HG03039 (cell line): ENCODE results near the gene TRIM66.
"Not testable (repeated sequence)": the region's sequence is repeated elsewhere in the genome, so short reads cannot be mapped to it uniquely, and the experiment has no call there.

Experiments used
- ATAC-seq: cut with Tn5 transposase; IDR thresholded peaks from one replicate; pipeline ENCODE4 v1.9.1; 2021; ENCODE audit warnings: mild to moderate bottlenecking, moderate library complexity; ENCODE audit not compliant: unreplicated experiment

Gene TRIM66

DNA sequence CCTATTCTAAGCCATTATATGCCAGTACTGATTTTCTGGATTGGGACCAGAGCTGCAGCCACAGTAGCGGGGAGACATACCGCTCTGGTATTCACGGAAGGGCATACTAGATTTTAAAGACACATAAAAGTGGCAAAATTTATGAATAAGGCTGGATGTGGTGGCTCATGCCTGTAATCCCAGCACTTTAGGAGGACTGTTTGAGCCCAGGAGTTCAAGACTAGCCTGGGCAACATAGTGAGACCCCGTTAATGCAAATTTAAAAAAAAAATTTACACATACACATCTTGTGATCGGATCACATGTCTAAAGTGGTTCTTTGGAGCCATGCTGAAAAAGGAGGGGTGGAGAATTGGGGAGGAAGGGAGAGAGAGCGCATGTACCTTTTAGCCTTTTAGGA is 9.1 kb upstream of the TRIM66 start:
- ATAC-seq = no peak

DNA sequence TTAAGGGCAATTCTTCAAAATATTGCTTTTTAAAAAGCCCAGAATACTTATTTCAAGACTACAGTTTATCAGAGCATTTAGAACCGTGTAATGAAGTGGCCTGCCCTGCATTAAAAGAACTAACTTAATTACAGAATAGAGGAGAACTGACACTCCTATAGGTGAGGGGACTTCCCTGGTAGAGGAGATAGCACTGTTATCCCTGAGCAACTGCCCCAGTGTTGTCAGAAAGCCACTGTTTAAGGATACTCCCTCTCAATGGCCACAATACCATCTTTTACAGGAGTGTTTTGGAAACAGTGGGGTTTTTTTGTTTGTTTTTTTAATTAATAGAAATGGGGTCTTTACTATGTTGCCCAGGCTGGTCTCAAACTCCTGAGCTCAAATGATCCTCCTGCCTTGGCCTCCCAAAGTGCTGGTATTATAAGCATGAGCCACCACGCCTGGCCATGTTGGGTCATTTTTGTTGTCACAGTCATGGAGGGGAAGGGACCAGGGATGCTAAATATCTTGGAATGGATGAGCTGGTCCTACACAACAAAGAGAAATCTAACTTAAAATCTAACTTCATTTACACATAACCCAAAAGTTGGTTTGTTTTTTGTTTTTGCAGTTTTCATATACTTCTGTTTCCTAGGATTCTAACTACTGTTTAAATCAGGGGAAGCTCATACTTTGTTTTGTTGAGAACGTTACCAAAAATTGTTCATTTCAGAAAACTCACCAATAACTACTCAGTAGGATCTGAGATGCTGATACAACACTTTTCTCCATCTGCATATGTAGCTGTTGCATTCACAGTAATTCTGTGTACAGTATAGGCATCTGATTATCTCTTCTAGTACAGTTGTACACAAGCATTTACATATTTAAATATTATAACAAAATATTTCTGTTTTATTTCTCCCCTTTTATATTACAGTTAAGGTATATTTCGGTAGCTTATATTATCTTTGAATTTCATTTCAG is 8.2 kb upstream of the TRIM66 start:
- no peak for ATAC-seq

DNA sequence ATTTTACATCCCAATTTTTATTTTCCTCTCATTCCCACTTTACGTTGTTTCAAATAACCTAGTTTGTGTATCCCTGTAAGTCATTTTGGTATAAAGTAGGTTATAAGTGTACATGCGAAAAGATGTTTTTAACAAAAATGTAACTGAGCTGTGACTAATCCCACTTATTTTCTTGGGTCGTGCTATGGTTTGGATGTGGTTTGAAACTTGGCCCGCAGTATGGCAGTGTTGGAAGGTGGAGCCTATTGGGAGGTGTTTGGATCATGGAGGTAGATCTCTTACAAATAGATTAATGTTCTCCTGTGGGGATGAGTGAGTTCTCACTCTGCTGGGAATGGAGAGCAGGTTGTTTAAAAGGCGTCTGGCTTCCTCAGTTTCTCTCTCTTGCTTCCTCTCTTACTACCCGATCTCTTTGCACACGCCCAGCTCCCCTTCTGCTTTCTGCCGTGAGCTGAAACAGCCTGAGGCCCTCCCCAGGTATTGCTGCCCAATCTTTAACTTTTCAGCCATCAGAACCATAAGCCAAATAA is 7.3 kb upstream of the TRIM66 start:
- ATAC-seq = no peak

DNA sequence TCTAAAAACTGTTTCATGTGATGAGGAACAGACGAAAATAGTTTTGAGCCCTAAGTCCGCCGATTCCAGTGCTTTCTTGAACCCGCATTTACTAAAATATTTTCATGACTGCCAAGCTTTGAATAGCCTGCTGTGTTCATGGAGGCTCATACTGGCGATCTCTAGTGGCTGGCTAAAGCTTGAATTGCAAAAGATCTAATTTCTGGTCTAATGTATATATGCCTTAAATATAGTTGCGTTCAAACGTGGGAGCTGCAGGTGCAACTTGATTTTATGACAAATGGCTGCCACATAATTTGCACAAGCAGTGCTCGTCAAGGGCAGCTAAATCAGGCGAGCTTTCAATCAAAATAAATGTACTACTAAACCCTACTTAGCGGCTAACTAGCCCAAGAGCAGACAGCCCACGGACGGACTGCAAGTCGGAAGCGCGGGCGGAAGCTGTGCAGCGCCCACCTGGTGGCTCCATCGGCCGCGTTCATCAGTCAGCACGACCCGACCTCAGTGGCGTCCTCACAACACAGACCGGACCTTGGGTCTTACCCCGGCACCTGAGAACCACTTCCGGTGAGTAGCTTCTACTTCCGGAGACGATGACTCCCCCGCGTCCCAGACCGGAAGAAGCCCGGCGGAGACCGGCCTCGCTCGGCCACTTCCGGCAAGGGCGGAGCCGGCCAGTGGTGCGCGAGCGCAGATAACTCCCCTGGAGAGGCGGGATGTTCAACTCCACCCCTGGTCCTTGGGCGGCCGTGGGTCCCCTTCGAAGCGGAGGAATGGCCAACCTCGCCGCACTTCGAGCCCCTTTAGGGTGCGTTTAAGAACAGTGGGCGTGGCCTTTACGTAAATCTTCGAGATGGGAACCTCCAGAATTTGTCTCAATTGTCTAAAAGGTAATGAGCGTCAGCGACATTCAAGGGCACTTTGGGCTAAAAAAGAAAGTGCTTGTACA is 6.2 kb upstream of the TRIM66 start:
- ATAC-seq = peak; percentile 91

DNA sequence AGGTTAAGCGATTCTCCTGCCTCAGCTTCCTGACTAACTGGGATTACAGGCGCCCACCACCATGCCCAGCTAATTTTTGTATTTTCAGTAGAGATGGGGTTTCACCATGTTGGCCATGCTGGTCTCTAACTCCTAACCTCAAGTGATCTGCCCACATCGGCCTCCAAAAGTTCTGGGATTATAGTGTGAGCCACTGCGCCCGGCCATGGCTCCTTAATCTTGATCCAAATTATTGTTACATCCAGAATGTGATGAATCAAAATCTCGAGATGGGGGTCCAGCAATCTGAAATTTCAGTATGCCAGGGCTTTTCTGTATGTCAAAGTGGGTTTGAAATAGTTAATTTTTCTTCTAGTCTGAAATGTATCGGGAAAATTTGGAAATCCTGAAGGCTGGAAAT is 3.9 kb upstream of the TRIM66 start:
- no peak for ATAC-seq

DNA sequence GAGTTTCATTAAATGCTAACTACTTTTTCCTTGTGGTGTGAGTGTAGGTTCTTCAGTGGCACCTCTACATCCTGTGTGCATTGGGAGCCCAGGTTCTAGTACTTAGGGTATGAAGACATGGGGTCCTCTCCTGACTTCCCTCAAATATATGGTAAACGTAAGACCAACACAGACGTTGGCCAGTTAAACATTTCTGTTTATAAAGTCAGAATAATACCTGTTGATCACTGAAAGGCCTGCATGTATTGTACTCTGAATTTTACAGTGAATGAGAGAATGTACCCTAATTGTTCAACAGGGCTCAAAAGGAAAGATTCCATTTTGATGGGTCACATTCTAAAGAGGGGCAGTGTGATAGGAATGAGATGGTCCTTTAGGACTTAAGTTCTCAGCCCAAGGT is 3.4 kb upstream of the TRIM66 start:
- ATAC-seq = no peak

DNA sequence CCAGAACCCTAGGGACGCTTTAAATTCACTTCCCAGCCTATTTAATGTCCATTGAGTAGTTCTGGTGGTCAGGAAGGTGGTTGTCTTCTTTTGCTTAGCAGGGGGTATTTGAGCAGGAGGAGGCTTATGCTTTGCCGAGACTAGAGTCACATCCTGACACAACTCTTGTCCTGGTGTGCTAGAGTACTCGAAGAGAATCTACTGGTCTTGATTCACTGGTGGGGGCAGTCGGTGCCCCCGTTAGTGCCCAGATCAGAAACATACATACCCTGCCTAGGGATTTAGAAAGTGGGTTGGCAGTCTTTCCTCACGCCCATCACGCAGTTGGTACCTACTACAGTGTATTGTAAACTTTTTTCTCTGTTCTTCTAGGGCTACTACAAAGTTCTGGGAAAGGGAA is 2.8 kb upstream of the TRIM66 start:
- no peak for ATAC-seq

DNA sequence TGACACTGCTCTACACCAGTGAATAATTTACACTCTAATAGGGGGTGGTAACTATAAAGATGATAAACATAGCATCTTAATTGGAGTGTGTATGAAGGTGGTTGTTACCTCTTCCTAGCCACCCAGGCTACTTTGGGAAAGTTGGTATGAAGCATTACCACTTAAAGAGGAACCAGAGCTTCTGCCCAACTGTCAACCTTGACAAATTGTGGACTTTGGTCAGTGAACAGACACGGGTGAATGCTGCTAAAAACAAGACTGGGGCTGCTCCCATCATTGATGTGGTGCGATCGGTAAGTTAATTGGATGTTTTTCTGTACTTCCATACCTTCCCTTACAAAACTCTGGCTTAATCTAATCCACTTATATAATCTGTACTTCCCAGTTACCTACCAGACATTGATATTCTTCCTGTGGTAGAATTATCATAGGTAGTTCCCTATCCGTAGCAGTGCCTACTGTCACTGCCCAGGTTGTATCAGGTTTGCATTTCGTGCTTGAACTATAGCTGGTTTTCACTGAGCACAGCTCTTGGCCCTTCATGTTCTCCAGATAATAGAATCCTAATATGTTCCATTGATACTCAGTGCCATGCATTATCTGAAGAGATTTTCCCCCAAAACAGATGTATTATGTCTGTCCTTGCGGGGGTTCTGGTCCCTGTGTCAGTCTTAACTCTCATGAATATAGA is 2.3 kb upstream of the TRIM66 start:
- no peak for ATAC-seq

DNA sequence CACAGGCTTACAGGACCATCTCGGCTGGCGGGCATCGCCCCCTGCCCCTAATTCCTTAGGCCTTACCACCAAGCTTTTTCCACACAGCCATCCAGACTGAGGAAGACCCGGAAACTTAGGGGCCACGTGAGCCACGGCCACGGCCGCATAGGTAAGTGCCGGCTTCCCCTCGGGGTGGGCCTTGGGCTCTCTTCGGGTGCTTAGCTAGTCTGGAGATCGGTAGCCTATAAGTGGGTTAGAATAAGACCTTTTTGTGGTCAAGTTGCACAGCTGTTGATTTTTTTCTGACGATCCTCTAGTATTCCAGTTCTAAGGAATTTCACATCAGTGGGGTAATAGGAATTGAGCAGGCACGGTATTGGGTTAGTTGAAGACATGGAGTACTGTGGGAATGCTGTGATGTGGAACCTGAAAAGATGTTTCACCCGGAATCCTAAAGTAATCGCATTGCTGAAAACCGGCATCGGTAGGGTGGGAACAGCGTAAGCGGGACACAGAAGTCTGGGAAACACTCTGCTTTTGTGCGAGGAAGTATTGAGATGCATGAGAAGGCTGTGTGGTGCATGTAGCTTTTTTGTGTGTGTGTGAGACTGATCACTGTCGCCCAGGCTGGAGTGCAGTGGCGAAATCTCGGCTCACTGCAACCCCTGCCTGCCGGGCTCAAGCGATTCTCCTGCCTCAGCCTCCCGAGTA is 796 bp upstream of the TRIM66 start:
- ATAC-seq = peak; percentile 3

DNA sequence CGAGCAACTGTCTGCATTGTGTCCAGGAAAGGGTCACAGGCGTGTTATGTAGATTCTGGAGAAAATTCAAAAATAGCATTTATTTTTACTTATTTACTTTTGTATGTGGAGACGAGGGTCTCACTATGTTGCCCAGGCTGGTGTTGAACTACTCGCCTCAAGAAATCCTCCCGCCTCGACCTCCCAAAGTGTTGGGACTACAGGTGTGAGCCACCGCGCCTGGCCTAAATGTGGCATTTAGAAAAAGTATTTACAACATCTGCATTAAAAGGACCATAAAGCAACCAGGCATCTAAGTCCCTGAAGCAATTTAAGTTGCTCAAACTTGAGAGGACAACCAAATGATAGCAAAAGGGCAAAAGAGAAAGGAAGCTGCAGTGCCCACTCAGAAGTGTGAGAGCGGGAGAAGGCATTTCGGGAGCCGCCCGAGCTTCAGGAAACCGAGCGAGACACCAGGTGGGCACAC is 595 bp downstream of the TRIM66 start:
- ATAC-seq = no peak

DNA sequence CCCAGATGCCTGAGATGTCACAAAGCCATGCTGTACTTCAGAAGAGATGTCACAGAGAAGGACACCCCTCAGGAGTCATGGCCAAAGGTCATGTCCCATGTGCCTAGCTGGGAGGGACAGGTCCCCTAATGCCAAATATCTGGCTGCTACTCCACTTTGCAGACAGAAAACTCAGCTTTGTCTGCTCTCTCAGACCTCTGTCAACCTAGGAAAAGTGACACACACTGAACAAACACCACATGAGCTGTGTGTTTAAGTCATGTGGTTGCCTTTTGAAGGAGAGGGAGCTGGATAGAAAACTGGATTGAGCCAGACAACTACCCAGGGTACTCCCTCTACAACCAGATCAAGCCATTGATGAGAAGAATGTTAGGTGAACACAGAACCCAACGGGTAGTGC is 3.5 kb downstream of the TRIM66 start:
- no peak for ATAC-seq

DNA sequence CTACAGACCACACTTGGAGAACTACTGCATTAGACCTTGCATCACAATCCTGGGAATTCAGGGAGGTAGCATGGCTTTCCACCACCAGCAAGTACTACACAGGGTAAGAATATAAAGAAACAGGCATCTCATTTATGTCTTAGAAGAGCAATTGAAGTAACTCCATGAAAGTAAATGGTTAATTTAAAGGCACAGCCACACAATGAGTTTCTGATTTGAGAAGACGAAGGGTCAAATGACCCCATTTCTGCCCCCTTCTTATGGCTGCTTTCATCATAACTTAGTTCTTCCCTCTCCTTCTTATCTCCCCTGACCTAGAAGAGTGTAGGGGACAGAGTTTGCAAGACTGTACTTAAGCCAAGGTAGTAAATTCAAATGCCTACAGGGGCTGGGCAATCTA is 6.0 kb downstream of the TRIM66 start:
- no peak for ATAC-seq

DNA sequence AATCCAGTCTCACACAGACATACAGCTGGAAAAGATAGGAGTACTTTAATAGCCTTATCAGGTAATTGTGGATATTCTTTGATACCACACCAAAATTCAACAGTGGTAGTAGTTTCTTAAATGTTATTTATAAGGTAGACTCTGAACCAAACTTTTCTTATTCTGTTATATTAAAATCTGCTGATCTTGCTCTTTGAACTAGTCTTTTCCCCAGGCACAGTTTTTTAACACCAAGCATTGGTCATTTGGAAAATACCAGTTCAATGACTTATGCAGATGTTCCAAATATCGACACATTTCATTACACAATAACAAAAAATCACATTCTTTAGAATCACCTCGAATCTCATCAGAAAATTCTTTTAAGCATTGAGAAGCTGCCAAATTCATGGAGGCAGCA is 7.6 kb downstream of the TRIM66 start:
- ATAC-seq = no peak

DNA sequence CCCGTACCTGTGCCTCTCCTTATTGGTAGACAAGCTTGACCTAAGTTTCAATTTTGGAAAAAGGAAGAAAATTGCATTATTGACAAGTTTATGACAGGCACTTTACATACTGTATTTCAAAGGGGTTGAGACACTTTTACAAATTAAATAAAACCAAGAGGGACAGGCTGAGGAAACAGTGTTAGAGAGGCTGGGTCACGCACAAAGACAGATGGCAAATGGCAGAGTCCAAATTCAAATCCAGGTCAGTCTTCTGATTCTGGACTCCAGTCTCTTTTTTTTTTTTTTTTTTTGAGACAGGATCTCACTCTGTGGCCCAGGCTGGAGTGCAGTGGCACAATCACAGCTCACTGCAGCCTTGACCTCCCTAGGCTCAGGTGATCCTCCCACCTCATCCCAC is 10.1 kb downstream of the TRIM66 start:
- ATAC-seq = no peak

DNA sequence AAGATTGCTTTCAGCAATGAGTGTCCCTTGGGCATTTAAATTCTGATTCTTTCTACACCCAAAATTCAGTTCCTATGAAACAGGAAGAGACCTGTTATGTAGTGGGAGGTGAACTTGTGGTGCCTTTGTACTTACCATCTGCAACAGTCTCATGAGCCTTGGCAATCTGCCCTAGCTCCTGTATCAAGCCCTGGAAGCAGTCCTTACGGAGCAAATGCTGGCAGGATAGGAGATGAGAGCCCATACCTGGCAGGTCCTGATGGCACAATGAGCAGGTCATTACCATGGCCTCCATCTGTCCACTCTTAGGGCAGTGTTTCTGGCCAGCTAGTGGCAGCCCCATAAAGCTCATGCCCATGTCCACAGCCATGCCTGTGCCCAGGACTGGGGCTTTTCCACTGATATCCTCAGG is 10.8 kb downstream of the TRIM66 start:
- no peak for ATAC-seq

DNA sequence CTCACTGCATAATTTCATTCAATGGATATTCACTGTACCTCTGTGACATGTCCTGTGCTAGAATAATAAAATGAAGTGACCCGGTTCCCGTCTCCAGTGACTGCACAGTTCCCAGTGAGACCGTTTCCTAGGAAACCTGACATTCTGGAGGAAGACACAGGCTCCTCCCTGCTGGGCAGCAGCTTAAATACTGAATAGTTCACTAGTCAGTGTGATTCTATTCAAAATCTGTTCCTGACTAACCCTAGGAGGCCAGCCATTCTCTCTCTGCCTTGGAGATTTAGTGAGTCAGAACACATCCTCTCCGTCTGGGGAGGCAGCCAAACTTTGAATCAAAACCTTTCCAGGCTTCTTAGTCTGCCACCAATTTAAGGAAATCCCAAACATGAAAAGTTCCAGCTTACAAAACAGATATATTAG is 11.3 kb downstream of the TRIM66 start:
- no peak for ATAC-seq

DNA sequence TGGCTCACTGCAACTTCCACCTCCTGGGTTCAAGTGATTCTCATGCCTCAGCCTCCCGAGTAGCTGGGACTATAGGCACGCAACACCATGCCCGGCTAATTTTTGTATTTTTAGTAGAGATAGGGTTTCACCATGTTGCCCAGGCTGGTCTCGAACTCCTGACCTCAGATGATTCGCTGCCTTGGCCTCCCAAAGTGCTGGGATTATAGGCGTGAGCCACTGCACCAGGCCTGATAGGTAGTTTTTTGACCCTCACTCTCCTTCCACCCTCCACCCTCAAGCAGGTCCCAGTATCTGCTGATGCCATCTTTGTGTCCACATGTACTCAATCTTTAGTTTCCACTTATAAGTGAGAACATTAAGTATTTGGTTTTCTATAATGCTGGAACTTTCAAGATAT is 12.4 kb downstream of the TRIM66 start:
- ATAC-seq = not testable (repeated sequence)

DNA sequence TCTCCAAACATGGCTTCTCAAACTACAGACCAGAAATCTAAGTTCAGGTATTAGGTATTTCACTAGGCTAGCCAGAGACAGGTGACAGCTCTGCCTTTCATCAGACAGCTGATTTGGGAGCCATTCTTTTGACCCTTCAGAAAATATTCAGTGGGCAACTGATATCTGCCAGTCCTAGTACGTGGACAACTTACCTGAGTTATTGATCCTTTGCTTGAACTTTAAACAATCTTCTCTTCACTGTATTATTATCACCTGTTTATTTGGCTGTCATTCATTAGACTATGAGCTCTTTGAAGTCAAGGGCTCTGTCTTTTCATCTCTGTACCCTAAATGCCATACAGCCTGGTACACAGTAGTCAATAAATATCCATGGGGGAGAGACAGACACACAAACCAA is 17.2 kb downstream of the TRIM66 start:
- ATAC-seq = no peak

DNA sequence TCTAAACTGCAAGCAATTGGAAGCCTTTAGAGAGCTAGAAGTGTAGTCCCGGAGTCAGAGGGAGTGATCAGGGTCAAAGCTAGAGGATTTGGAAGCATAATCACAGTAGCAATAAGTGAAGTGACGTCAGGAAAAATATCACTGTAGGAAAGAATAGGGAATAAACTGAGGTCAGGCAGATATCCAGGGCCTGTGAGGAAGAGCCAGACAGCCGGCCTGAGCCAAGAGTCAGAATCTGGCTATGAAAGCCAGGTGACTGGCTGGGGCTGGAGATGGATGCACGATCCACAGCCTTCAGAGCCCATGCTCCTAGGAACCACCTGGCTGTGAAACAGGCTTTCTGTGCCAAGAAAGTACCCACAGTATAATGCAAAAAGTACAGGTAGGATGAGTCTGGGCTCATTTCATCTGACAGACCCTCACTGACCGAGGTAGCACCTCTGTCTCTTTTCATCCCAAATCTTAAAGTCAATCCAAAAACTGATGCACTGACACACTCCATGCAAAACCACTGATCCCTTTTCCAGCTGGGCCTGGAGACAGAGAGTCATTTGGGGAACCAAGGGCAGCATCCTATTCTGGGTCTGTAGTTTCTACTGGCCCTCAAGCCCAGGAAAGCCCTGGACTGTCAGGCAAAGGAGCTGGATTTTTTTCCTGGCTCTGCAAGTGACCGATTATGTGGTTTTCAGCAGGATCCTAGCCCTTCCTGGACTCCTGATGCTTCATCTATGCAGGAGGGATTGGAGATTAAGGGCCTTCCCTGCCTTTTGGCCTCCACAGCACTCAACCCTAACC is 21.3 kb downstream of the TRIM66 start:
- ATAC-seq = no peak
